GM21381 (cell line): ENCODE results near the gene SORBS2.

Experiments used
- ATAC-seq: cut with Tn5 transposase; IDR thresholded peaks from one replicate; pipeline ENCODE4 v1.9.1; 2021; ENCODE audit warnings: mild to moderate bottlenecking, moderate library complexity; ENCODE audit not compliant: unreplicated experiment

The SORBS2 gene

DNA sequence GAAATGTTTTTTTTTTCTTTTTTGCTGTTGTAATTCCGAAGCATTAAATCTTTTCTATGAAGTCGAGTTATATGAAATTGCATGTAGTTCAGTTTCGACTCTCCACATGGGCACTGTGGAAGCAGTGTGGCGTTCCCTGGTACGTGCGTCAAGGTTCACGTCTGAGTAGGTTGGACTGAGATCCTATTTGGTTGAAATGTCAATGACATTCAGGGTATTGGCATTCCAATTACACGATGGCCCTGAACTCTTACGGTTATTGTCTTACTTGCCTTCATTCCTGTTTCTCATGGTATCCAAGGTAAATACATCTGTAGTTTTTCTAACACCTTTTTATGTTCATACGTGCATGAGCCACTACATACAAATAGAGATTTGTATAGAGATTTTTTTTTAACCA is 128.8 kb downstream of the SORBS2 start:
- ATAC-seq = no peak

DNA sequence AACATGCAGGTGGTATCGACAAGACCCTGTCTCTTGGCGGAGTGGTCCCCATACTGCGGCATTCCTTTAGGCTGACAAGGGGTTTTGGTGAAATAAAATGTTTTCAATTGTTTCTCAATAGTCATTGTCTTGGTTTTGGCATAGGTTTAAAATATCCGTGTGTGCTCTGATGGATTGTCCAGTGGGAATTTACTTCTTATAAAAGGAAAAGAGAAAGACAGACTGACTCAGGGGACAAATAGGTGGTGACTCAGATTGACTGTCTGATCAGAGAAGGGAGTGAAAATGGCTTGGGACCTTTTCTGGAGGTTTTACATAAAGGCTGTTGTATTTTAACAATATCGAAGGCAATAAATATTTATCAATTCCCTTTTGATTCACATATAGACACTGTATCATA is 129.8 kb downstream of the SORBS2 start:
- ATAC-seq = no peak

DNA sequence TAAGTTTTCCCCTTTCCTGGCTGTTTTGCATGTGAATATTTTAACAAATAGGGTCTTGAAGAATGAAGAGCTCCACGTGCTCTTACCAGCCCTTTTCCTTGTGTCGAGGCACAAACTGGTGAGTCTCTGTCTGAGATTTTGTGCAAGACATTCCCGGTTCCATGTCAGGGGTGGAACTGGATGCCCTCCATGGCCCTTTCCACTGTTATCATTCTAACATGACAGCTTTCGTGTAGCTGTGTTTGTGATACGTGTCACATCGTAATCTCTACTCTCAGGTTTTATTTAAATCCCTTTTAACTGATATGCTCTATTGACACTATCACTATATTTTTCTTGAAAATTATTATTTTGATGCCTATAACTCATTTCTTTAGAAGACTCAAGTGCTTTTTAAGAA is 130.4 kb downstream of the SORBS2 start:
- no peak for ATAC-seq

DNA sequence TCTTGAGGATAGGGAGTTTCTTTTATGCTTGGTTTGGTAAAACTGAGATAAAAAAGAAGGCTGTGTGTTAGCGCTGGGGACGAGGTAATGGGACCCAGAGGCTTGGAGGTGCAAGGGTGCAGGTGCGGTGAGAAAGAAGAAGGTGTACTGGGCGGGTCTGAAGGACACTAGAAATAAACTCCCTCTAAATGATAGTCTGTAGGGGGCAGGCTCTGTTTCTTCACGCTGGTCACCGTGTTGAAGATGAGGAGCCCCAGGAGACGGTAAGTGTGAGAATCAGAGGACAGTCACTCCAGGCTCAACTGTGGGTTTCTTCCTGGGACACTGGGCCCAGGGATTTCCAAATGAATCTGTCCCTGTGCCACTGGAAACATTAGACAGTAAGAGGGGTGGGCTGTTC is 131.4 kb downstream of the SORBS2 start:
- ATAC-seq = no peak

DNA sequence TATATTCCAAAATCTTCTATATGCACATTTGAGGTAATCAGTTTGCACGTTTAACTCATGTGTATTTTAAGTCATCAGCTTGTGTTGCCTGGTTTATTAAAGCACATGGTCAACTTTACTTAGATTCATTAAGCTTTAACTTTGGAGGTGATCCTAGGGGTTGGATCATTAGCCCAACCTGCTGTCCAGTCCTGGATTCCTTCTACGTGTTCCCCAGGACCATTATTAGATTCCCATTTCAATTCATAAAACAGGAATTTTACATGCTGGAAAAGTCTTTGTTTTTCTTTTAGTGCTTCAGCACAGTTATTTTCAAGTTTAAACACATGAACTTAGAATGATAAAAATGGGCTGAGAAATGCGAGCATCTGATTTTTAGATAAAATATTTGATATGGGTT is 132.5 kb downstream of the SORBS2 start:
- ATAC-seq = no peak

DNA sequence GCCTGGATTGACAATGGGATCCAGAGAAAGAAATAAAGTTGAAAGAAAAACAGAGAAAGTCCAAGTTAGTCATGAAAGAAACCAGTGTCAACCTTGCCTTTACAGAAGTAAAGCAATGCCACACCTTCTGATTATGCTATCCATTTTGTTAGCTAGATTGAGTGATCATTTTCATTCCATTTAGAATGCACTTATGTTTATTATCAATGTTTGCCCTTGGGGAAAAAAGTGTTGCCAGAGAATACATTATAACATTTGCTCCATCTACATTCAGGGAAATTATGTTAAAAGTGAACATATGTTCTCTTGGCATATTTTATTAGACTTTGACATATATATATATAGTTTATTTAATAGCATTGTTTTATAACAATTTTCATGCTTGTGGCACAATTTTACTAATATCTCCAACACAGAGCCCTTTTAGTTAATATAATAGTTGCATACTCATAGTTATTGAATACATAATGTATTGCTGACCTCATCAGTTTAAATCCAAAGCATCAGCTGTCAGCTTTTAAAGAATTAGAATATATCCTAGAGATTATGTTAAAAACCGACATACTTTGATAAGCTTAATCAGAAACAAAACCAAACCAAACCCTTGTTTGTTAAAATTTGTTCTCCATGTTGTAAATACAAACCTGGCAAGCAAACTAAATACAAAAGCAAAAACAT is 134.2 kb downstream of the SORBS2 start:
- no peak for ATAC-seq

DNA sequence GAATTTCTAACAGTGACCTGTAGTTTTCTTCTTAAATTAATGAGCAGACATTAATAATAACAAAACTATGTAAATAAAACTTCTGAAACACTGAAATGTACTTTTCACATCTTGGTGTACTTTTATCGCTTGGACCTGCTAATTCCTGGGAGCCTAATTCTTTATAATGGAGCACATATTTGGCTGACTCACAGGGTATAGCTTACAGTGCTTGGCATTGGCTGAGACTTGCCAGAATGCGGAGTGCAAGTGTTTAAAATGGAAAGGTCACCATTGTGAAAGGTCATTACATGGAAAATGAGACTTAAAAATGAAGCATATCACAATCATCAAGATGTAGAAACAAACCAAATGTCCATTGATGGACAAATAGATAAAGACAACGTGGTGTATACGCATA is 139.4 kb downstream of the SORBS2 start:
- no peak for ATAC-seq

DNA sequence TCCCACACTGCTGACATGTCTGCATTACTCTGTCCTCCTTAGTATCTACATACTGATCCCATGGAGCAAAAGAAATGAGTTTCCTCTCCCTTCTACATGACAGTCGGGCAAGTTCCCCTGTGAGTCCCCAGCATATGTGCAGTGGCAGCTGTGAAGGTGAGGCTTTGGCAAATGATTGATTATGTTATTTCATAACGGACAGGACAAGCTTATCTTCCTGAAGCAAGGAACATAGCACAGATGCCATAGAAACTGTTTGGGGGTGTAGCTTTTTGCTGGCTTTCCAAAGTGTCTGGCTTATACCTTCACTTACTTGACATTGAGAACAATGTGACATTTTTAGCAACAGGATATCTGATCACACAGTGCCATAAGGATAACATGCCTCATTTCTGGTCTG is 139.8 kb downstream of the SORBS2 start:
- no peak for ATAC-seq

DNA sequence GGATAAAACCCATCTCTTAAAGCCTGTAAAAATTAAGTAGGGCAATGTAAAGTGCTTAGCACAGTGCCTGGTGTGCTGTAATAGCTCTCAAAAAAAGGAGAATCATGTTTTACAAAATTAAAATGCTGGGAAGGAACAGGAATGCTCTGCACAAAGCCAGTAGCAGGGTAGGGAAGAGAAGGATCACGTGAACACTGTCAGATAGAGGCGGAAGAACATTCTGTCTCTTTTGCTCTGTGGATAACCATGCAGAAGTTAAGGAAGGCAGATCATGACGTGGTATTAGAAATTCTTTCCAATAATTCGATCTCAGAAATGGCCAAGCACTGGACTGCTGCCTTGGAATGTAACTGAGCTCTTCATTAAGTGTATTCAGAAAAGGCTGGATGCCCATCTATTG is 140.5 kb downstream of the SORBS2 start:
- no peak for ATAC-seq

DNA sequence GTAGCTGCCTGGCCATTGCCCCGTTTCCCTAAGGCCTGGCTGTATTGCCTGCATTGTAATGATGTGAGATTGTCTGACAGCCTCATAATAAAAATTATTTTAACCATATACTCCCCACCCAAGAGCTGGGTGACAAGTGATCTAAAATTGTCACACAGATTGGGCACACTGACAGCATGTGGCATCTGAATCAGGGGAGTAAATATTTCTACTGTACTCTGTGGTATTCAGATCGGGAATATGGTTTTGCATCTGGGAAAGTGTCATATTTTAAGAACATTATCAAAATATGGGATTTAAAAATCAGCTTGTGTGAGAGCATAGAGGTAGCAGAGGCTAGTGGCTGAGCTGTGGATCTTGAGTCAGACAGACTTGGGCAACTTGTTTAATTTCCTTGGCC is 140.9 kb downstream of the SORBS2 start:
- ATAC-seq = no peak

DNA sequence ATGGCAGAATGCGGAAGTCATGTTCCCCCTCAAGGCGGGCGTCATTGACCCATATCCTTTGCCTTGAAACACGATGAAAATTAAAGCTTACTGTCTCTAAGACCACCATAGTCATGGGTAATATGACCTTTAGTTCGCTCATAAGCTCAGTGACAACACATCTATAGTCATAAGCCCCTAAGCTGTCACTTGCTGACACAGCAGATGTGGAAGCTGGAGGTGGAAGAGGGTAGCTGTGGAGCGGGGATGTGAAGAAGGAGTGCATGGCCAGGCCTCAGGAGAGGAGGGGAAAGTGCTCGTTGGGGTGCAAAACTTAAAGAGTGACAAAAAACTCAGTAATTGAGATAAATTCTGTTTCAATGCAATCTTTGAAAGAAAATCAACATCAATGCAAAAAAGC is 142.7 kb downstream of the SORBS2 start:
- no peak for ATAC-seq

DNA sequence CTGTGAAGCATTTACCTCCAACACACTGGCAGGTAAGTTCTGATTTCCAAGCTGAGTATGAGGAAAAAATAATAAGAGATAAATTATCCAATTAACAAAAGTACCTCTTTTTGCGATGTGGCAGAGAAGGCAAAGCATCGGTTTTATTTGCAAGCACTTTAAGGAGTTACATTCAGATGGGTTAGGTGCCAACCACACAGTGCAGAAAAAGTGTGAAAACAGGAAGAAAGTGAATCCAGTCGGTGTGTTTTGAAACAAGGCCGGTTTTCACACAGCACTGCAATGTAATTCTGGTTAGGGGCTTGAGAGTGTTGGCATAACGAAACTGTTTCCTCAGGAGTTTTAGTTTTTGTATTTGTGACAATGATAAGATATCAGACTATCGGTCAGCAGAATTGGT is 145.8 kb downstream of the SORBS2 start:
- ATAC-seq = no peak

DNA sequence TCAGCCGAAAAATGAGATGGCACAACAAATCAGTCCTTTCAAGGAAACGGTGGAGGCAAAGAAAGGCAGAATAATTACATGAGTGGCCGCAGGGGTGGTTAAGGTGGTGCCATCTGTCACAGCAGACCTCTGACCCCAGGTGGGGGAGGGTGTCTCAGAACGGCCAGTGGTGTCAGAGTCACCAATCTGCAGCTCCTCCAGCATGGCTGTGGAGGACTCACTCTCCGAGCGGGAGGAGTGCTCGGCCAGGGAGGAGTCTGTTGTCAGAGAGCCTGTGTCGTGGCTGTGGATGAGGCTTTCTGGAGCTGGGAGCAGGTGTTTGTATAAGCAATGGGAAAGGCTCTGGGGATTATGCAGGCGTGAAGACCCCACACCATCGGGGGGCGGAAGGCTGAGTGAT is 146.3 kb downstream of the SORBS2 start:
- ATAC-seq = no peak

DNA sequence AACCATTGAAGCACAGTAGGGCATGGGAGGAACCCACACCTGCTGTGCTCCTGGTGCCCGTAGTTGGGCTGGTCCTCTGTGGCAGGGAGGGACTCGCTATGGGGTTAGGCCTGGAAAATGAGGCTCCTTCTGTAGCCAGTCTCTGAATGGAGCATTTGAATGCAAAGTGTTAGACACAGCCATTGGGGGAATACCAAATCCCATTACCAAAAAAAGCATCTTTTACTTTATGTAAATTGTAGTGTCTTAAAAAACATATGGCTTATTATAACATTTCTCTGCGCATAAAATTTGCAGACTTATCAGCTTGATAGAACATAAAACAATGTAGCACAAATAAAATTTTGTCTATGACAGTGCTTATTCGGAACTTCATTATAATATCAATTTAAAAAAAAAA is 147.5 kb downstream of the SORBS2 start:
- no peak for ATAC-seq

DNA sequence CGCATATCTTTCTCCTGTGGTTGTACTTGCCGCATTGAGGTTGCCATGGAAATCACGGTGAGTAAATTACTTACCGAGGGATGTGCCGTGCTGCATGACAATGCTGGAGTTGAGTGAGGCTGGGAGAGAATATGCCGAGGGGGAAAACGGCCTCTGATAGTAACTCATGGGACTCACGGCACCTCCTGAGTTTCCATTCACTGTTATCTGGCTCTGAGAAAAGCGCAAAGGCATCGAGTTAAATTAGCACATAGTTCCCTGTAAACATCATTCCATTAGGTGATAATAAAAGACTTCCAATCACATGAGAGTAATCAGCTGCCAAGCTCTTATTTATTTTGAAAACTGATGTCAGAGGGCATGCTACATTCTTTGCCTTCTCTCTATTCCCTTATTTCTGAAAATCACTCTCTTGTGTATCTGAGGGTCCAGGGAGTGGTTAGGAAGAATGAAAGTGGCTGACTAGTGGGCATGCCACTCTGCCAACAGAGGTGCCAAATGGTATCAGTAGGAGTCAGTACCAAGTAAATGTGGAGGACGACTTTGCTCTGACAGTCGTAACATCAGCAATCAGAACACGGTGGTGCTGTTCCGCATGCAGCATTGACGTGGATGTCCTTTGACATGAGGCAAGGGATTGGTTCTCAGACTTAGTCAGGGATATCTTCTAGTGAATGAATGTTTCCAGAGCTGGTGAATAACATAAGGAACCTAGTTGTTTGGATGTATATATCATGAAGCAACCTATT is 149.8 kb downstream of the SORBS2 start:
- no peak for ATAC-seq

DNA sequence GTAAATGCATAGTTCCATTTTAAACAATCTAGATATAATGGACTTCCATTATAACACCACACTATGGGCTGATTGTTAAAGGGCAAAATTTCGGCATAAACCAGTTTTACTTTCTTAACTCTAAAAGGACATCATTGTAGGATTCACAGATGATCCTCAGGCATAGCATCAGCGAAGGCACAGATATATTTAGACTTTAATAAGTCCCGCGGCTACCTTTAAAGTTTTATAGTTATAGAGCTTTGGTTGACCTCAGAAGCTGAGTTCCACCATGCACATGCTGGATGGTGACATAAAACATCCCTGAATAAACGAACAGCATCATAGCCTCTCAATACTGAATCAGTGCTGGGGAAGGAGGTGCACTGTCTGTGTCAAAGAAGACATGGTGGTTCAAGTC is 151.7 kb downstream of the SORBS2 start:
- ATAC-seq = no peak

DNA sequence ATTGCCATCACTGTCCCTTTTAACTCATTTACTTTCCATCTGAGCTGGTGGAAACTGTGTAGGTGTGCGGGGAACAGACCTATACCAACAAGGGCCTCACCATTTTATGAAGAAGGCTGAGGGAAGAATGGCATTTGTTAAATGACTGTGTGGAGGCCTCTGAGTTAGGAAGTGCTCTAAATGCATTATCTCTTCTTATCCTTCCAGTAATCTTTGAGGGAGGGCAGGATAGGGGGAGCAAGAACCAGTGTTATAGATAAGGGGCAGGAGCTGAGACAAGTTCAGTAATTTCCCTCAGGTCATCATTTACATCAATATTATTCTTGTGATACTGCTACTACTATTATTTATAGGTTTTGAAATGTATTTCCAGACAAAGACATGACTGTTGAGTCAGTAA is 154.3 kb downstream of the SORBS2 start:
- no peak for ATAC-seq

DNA sequence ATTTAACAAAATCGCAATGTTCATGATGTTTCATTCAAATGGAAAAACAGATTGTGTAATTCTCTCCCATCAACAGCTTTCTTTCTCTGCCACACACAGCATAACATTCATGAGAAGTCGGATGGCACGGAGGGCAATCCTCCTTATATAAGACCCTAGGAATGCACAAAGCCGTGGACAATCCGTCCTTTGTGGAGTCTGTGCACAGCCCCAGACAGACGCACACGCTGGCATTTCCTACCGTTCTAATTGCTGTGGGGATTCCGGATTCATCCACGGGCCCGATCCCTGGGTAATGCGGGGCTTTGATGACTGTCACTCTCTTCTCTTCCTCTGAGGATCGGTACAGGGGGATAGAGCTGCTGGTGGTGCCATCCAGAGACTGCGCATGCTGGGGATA is 154.8 kb downstream of the SORBS2 start:
- no peak for ATAC-seq

DNA sequence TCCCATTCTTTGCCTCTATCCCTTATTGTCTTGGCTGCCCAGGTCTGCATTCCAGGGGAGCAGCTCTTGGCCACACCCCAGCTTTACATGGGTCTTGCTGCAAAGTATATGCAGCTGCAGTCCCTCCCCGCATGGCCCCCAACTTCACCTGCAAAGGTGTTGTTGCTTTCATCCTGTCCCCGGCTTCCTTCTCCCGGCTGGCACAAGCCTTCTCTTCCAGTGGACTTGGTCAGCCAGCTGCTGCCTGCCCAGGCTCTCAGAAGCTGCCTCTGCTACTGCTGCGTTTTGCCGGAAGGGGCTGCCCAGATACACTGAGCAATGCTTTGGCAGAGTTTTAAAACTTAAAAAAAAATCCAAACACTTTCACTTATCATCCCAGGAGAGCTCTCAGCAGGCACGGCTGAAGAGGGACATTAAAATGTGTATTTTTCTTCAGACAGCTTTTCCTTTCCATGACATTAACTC is 155.5 kb downstream of the SORBS2 start:
- ATAC-seq = no peak

DNA sequence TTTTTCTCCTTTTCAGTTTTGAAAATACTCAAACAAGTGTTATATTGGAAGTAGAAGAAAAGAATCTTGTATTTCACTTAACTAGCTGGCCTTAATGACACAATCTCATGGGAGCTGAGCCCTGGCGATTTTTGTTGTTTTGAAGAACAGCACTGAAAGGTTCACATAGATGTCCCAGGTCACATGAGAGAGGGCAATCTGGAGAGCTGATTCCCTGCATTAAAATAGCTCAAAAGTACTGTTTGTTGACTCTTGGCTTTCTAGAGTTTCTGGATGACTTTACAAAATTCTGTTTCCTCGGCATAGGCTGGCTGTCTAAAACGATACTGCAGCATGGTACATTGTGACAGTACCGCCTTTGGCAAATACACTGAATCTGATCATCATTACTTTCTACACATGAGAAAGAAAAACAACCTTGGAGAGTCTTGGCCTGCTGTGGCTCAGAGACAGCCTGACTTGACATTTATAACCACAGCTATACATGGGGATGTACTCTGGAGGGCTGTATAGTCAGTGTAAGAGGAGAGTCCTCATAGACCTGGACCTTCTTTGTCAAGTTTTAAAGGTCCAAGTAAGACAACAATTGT is 156.9 kb downstream of the SORBS2 start:
- no peak for ATAC-seq

DNA sequence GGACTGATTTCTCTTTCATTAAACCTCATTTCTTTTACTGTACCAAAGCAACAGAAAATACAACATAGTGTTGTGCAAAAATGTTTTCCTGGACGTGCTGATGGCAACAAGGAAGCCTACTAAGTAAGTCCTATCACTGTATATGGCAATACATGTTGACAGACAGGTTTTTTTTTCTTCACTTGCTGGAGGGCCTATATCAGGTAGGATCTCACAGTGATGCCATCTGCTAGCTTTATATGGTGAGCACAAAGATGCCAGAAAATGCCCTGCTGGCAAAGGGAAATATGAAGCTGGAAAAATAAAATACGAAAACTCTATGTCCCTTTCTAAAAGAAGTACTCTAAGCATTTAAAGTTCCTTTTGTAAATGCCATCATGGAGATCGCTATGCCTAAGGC is 157.7 kb downstream of the SORBS2 start:
- ATAC-seq = no peak

DNA sequence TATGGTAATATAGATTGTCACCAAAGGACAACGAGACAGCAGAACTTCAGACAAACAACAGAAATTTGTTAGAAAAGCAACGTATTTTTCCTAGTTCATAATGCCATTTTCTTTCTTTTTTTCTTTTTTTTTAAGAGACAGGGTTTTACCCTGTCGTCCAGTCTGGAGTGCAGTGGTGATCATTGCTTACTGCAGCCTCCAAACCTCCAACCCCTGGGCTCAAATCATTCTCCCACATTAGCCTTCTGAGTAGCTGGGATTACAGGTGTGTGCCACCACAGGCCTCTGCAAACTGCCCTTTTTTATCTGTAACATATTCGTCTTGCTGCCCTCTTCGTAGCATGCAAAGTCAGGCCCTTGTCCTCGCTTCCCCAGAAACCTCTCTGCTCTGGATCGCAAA is 160.1 kb downstream of the SORBS2 start:
- ATAC-seq = no peak
